Measurements from ENCODE around the gene SMAD6. TPM values are rescaled to one million over a fixed set of nuclear protein-coding genes. Genes with fewer than 3 reads are reported as not detected.
A peak's percentile ranks its signal among the peaks of the same experiment; 100 is the strongest.

Gene SMAD6
- total RNA-seq, 1 experiment from 2014 or later: 6.6 TPM

- POLR2A ChIA-PET: interaction anchor here (0.9 to 1.0 kb wide), 2 partner anchors 9 to 23 kb away, joined by 3 to 4 read pairs; no protein-coding TSS in a partner anchor
- peak overlapping the region; percentile 99 for H3K4me2 ChIP-seq (ENCODE audit: low read length)
- no peak overlapping the region for H2AFZ ChIP-seq (ENCODE audit: low read depth, low read length, poor library complexity, severe bottlenecking)
- ATAC-seq: no peak
- H3K36me3 ChIP-seq (ENCODE audit: control insufficient read depth in 1 of 2, insufficient read depth in 2 of 2, low read length in 2 of 2): no peaks in the 10 kb centered on the region
- H3K4me1 ChIP-seq (ENCODE audit: control insufficient read depth in 1 of 2, insufficient read depth in 2 of 2, low read length in 2 of 2): peaks cover 44 to 62% of the 10 kb centered on the region in 2 experiments
- no peaks in the 10 kb centered on the region for H3K9me3 ChIP-seq (ENCODE audit: control insufficient read depth in 1 of 2, insufficient read depth in 1 of 2, low read depth in 1 of 2, low read length in 2 of 2)
- RAD21 ChIA-PET (ENCODE audit: low non-redundant PET in 1 of 2, low total read pairs in 2 of 2, uncharacterized antibody in 2 of 2, unreplicated experiment in 2 of 2): interaction anchor here in 1 of 2 experiments (0.8 kb wide), 1 partner anchor 82 kb away, joined by 3 read pairs; no protein-coding TSS in a partner anchor
- intact Hi-C loops (cut with micrococcal nuclease): no loop called here
- no peaks in the 10 kb centered on the region for H3K27me3 ChIP-seq (ENCODE audit: insufficient read depth, low read length)
- H4K20me1 ChIP-seq (ENCODE audit: insufficient read depth): no peaks in the 10 kb centered on the region
- peaks cover 13% of the 10 kb centered on the region for H3K79me2 ChIP-seq (ENCODE audit: insufficient read depth, low read length)
- no TSS peak for BruUV-seq (replicated peaks)
- no peaks in the 10 kb centered on the region for H3K9me2 ChIP-seq (ENCODE audit: insufficient read depth)
- no peak for TF ChIP-seq ELF1 (IDR thresholded peaks at IDR 0.05; ENCODE audit: borderline replicate concordance, low read depth)
- CTCF ChIA-PET: interaction anchor here (0.6 kb wide), 1 partner anchor 1211 kb away, joined by 4 read pairs; no protein-coding TSS in a partner anchor
- H3K4me3 ChIP-seq (replicated peaks in 1 of 2; ENCODE audit: low read depth in 1 of 2, low read length in 2 of 2): no peak overlapping the region
- DNase-seq (ENCODE audit: low read depth, low spot score): no peak
- no peak overlapping the region for H3K9ac ChIP-seq (ENCODE audit: low read length)
- no peak overlapping the region for H3K27ac ChIP-seq (ENCODE audit: low read depth, low read length)
Observed at GRCh38 chr15:66705277-66706146, 3.5 kb downstream of the SMAD6 start.

- RAD21 ChIA-PET (ENCODE audit: low non-redundant PET in 1 of 2, low total read pairs in 2 of 2, uncharacterized antibody in 2 of 2, unreplicated experiment in 2 of 2): no interaction called here
- Histone ChIP-seq H3K4me3 (replicated peaks in 1 of 2; ENCODE audit: low read depth in 1 of 2, low read length in 2 of 2) (no peak overlapping the region), H2AFZ (ENCODE audit: low read depth, low read length, poor library complexity, severe bottlenecking) (no peak overlapping the region)
Observed at GRCh38 chr15:66706225-66706732, 4.2 kb downstream of the SMAD6 start.

More at GRCh38 chr15:66706225-66706732, 4.2 kb downstream of the SMAD6 start:
- no peak for DNase-seq (ENCODE audit: low read depth, low spot score)
- Histone ChIP-seq H3K4me1 (ENCODE audit: control insufficient read depth in 1 of 2, insufficient read depth in 2 of 2, low read length in 2 of 2) (peaks cover 44 to 59% of the 10 kb centered on the region in 2 experiments), H3K27me3 (ENCODE audit: insufficient read depth, low read length) (no peaks in the 10 kb centered on the region), H3K27ac (ENCODE audit: low read depth, low read length) (peak overlapping the region; percentile 39), H3K9me2 (ENCODE audit: insufficient read depth) (no peaks in the 10 kb centered on the region), H3K36me3 (ENCODE audit: control insufficient read depth in 1 of 2, insufficient read depth in 2 of 2, low read length in 2 of 2) (no peaks in the 10 kb centered on the region), H3K4me2 (ENCODE audit: low read length) (peak overlapping the region; percentile 69; the same call in 1 of the 2 replicates), H4K20me1 (ENCODE audit: insufficient read depth) (no peaks in the 10 kb centered on the region), H3K79me2 (ENCODE audit: insufficient read depth, low read length) (peaks cover 13% of the 10 kb centered on the region), H3K9ac (ENCODE audit: low read length) (0 out of 2 replicates have a peak overlapping the region, but pooled peaks have one; percentile 43), H3K9me3 (ENCODE audit: control insufficient read depth in 1 of 2, insufficient read depth in 1 of 2, low read depth in 1 of 2, low read length in 2 of 2) (no peaks in the 10 kb centered on the region)
- BruUV-seq (replicated peaks): no TSS peak
- intact Hi-C loops (cut with micrococcal nuclease): no loop called here
- peak in 2 of 3 experiments; percentile 33 to 60; a peak in 4 of 6 replicates for TF ChIP-seq CTCF (IDR thresholded peaks at IDR 0.05 in 2 of 3, conservative IDR thresholded peaks at IDR 0.05 in 1 of 3; ENCODE audit: borderline replicate concordance in 1 of 3, insufficient read depth in 1 of 3, low read depth in 2 of 3, low read length in 2 of 3)
- TF ChIP-seq EGR1 (IDR thresholded peaks at IDR 0.05; ENCODE audit: low read depth): no peak
- no peak for ATAC-seq
- ChIA-PET CTCF (interaction anchor here (1.0 to 2.3 kb wide), 5 partner anchors 9 to 67 kb away, joined by 3 to 8 read pairs (median 3); no protein-coding TSS in a partner anchor), POLR2A (interaction anchor here (0.9 to 1.2 kb wide), 2 partner anchors 17 to 22 kb away, joined by 3 to 4 read pairs; no protein-coding TSS in a partner anchor)

All from HCT116 (cell line).